PC-9 (cell line): ENCODE results near the gene SDCCAG8. TPM values are rescaled to one million over a fixed set of nuclear protein-coding genes. Genes with fewer than 3 reads are reported as not detected.

Source experiments
- BruUV-seq: library from RNA; stranded (reverse); fragments of 400-500 nt; replicated peaks from 2 replicates; lab custom pipeline; 2021; lab: Mats Ljungman, UMichigan
- CTCF ChIA-PET: fragments of 300-600 bp; sonication (Branson Sonifier 250); formaldehyde crosslinking; loops from one replicate; lab custom pipeline; 2022; ENCODE audit warnings: antibody characterized with exemption; lab: Charles Lee
- POLR2A ChIA-PET: fragments of 300-600 bp; sonication (Branson Sonifier 250); formaldehyde crosslinking; loops from one replicate; lab custom pipeline; 2022; ENCODE audit warnings: antibody characterized with exemption; ENCODE audit not compliant: unreplicated experiment; lab: Charles Lee
- DNase-seq, 2 experiments: peaks; one replicate each; pipeline versions ENCODE4 v3.0.0 to v3.0.0-alpha.2; 2015 to 2022; ENCODE audit warnings: mixed read lengths in 1 of 2
- H2AFZ ChIP-seq: fragments of 200-600 bp; sonication (generic); 2 replicates; pipeline ENCODE4 v1.8.1; 2017; ENCODE audit warnings: antibody characterized with exemption
- H3F3A ChIP-seq: fragments of 200-600 bp; sonication (generic); 2 replicates; pipeline ENCODE4 v1.8.1; 2017; ENCODE audit warnings: antibody characterized with exemption, mild to moderate bottlenecking, low read depth; ENCODE audit not compliant: insufficient read depth
- H3K27ac ChIP-seq: fragments of 200-600 bp; sonication (generic); 2 replicates; pipeline ENCODE4 v1.6.1; 2016; ENCODE audit warnings: mixed run types
- H3K27me3 ChIP-seq: fragments of 200-600 bp; sonication (generic); 2 replicates; pipeline ENCODE4 v1.6.1; 2016; ENCODE audit warnings: low read depth, mixed run types; ENCODE audit not compliant: insufficient read depth
- H3K36me3 ChIP-seq: fragments of 200-600 bp; sonication (generic); 2 replicates; pipeline ENCODE4 v1.6.1; 2016; ENCODE audit warnings: low read depth, mixed run types
- H3K4me1 ChIP-seq: fragments of 200-600 bp; sonication (generic); replicated peaks from 2 replicates; pipeline ENCODE4 v1.6.1; 2016; ENCODE audit warnings: mixed run types; ENCODE audit not compliant: insufficient read depth
- H3K4me2 ChIP-seq: fragments of 200-600 bp; sonication (generic); 2 replicates; pipeline ENCODE4 v1.6.1; 2017; ENCODE audit warnings: mixed run types
- H3K4me3 ChIP-seq: fragments of 200-600 bp; sonication (generic); 2 replicates; pipeline ENCODE4 v1.6.1; 2016; ENCODE audit warnings: mixed run types
- H3K79me2 ChIP-seq: fragments of 200-600 bp; sonication (generic); 2 replicates; pipeline ENCODE4 v1.6.1; 2017; ENCODE audit warnings: low read depth, mixed run types
- H3K9me2 ChIP-seq: fragments of 200-600 bp; sonication (generic); 2 replicates; pipeline ENCODE4 v1.8.1; 2017; ENCODE audit warnings: mild to moderate bottlenecking; ENCODE audit not compliant: insufficient read depth
- H3K9me3 ChIP-seq: fragments of 200-600 bp; sonication (generic); 2 replicates; pipeline ENCODE4 v1.8.1; 2016; ENCODE audit warnings: low read depth; ENCODE audit not compliant: insufficient read depth
- H4K20me1 ChIP-seq: fragments of 200-600 bp; sonication (generic); 2 replicates; pipeline ENCODE4 v1.8.1; 2017; ENCODE audit not compliant: insufficient read depth
- CTCF ChIP-seq: fragments of 200-600 bp; sonication (generic); conservative IDR thresholded peaks from 2 replicates; pipeline ENCODE4 v1.6.1; 2017; ENCODE audit warnings: mixed run types, antibody characterized with exemption, mild to moderate bottlenecking, moderate library complexity
- EZH2 ChIP-seq: fragments of 200-600 bp; sonication (generic); IDR thresholded peaks from 2 replicates; pipeline ENCODE4 v1.8.0; 2017; ENCODE audit warnings: antibody characterized with exemption, low read depth
- intact Hi-C: fragments of 100-400 bp; cut with micrococcal nuclease; formaldehyde crosslinking; loops from one replicate; pipeline ENCODE4 v1.10.0; 2022; ENCODE audit not compliant: unreplicated experiment
- total RNA-seq: library from RNA; stranded (reverse); gene quantifications from 2 replicates; pipeline ENCODE4 v1.2.3, GENCODE V29; 2021

SDCCAG8 gene
- total RNA-seq, 1 experiment from 2014 or later, result 22.7 TPM

- peaks cover 10% of the 10 kb centered on the region; the same call in 1 of the 2 replicates for H3K36me3 ChIP-seq
- ChIA-PET CTCF (no interaction called here), POLR2A (no interaction called here)
- TF ChIP-seq CTCF, result no peak
- TF ChIP-seq EZH2, result no peak
- no peaks in the 10 kb centered on the region for H4K20me1 ChIP-seq
- peak overlapping the region; percentile 24; the same call in 1 of the 2 replicates for H3K27ac ChIP-seq
- no peaks in the 10 kb centered on the region for H3F3A ChIP-seq
- BruUV-seq, result no TSS peak
- no peaks in the 10 kb centered on the region for H3K4me1 ChIP-seq
- intact Hi-C loops, result no loop called here
- H3K79me2 ChIP-seq, result no peaks in the 10 kb centered on the region
- H3K9me2 ChIP-seq, result no peaks in the 10 kb centered on the region
- peaks cover 6% of the 10 kb centered on the region for H3K9me3 ChIP-seq
- no peak overlapping the region for H3K4me3 ChIP-seq
- no peak overlapping the region for H2AFZ ChIP-seq
- no peak for DNase-seq
- no peak overlapping the region for H3K4me2 ChIP-seq
- no peaks in the 10 kb centered on the region for H3K27me3 ChIP-seq
These were observed 38.9 kb downstream of the SDCCAG8 start for GRCh38 chr1:243294723-243295121.

- H3K36me3 ChIP-seq, result peaks cover 4% of the 10 kb centered on the region; the same call in 1 of the 2 replicates
- no peaks in the 10 kb centered on the region for H3F3A ChIP-seq
- no peaks in the 10 kb centered on the region for H3K79me2 ChIP-seq
- ChIA-PET CTCF (no interaction called here), POLR2A (no interaction called here)
- no peak overlapping the region for H3K27ac ChIP-seq
- H3K4me1 ChIP-seq, result no peaks in the 10 kb centered on the region
- no peaks in the 10 kb centered on the region for H3K9me3 ChIP-seq
- H2AFZ ChIP-seq, result no peak overlapping the region
- BruUV-seq, result no TSS peak
- H4K20me1 ChIP-seq, result no peaks in the 10 kb centered on the region
- TF ChIP-seq EZH2 (no peak), CTCF (no peak)
- H3K4me2 ChIP-seq, result no peak overlapping the region
- DNase-seq, result no peak
- intact Hi-C loops, result no loop called here
- no peak overlapping the region for H3K4me3 ChIP-seq
- no peaks in the 10 kb centered on the region for H3K9me2 ChIP-seq
- H3K27me3 ChIP-seq, result no peaks in the 10 kb centered on the region
These were observed 43.2 kb downstream of the SDCCAG8 start for GRCh38 chr1:243299069-243299468.

GRCh38 chr1:243301059-243301458 lies 45.2 kb downstream of the SDCCAG8 start:
- no peak for TF ChIP-seq EZH2
- TF ChIP-seq CTCF, result no peak
- no peaks in the 10 kb centered on the region for H3F3A ChIP-seq
- CTCF ChIA-PET, result no interaction called here
- H4K20me1 ChIP-seq, result no peaks in the 10 kb centered on the region
- BruUV-seq, result no TSS peak
- peaks cover 4% of the 10 kb centered on the region; the same call in 1 of the 2 replicates for H3K36me3 ChIP-seq
- no peaks in the 10 kb centered on the region for H3K79me2 ChIP-seq
- no peak for DNase-seq
- no peaks in the 10 kb centered on the region for H3K4me1 ChIP-seq
- no peak overlapping the region for H3K27ac ChIP-seq
- no peaks in the 10 kb centered on the region for H3K9me3 ChIP-seq
- POLR2A ChIA-PET, result no interaction called here
- intact Hi-C loops, result no loop called here
- no peak overlapping the region for H2AFZ ChIP-seq
- H3K27me3 ChIP-seq, result no peaks in the 10 kb centered on the region
- H3K4me2 ChIP-seq, result no peak overlapping the region
- H3K9me2 ChIP-seq, result no peaks in the 10 kb centered on the region
- H3K4me3 ChIP-seq, result no peak overlapping the region
